Fibroblast of villous mesenchyme (primary cell): ENCODE measurements around the gene ZNF560. TPM values are rescaled to one million over a fixed set of nuclear protein-coding genes. Genes with fewer than 3 reads are reported as not detected.

Source experiments
- DNase-seq: peaks from one replicate; pipeline ENCODE4 v3.0.0-alpha.2; 2010; ENCODE audit warnings: low read depth
- H3K4me3 ChIP-seq: 2 replicates; pipeline ENCODE4 v1.5.1; 2011; ENCODE audit warnings: low read depth, mild to moderate bottlenecking, low read length
- total RNA-seq: library from RNA; depleted of rRNA; stranded (reverse); fragments of >200 nt; gene quantifications from 2 replicates; pipeline ENCODE4 v1.2.3, GENCODE V29; 2012
- TF ChIP-seq, protein P1 (sequence below): IDR thresholded peaks from 2 replicates; pipeline ENCODE4 v1.5.1; 2012; ENCODE audit warnings: low read depth, mild to moderate bottlenecking, low read length; ENCODE audit not compliant: insufficient read depth

The ZNF560 gene
- total RNA-seq, 1 donor = 0.86 TPM

GRCh38 chr19:9528757-9529336 is 30.4 kb upstream of the ZNF560 start:
- TF ChIP-seq, protein P1, sequence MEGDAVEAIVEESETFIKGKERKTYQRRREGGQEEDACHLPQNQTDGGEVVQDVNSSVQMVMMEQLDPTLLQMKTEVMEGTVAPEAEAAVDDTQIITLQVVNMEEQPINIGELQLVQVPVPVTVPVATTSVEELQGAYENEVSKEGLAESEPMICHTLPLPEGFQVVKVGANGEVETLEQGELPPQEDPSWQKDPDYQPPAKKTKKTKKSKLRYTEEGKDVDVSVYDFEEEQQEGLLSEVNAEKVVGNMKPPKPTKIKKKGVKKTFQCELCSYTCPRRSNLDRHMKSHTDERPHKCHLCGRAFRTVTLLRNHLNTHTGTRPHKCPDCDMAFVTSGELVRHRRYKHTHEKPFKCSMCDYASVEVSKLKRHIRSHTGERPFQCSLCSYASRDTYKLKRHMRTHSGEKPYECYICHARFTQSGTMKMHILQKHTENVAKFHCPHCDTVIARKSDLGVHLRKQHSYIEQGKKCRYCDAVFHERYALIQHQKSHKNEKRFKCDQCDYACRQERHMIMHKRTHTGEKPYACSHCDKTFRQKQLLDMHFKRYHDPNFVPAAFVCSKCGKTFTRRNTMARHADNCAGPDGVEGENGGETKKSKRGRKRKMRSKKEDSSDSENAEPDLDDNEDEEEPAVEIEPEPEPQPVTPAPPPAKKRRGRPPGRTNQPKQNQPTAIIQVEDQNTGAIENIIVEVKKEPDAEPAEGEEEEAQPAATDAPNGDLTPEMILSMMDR = no peak
- peak; percentile 18 for DNase-seq
- H3K4me3 ChIP-seq = no peak overlapping the region

DNA sequence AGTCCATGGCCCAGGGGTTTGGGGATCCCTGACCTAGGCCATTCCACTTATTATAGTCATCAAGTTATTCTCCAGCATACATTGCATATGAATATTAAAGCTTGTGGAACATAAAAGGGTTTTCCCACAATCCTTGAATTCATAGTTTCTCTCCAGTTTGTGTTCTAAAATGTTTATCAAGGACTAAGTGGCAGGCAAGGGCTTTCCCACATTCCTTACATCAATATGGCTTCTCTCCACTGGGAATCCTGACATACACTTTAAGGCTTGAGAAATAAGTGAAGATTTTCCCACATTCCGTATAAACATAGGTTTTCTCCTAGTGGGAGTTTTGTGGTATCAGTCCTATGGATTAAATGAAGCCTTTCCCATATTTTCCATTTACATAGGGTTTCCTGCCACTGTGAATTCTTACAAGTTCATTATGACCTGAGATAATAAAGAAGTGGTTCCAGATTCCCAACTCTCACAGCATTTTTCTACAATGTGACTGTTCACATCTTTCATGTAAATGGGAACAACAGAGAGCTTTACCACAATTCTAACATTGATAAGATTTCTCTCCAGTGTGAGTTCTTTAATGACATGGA is 25.6 kb upstream of the ZNF560 start:
- H3K4me3 ChIP-seq = no peak overlapping the region
- no peak for DNase-seq
- TF ChIP-seq, protein P1 = no peak

- no peak overlapping the region for H3K4me3 ChIP-seq
- DNase-seq = no peak
- TF ChIP-seq, protein P1 = no peak
Observed at GRCh38 chr19:9507285-9507684, 8.9 kb upstream of the ZNF560 start.

GRCh38 chr19:9500796-9501195 is 2.4 kb upstream of the ZNF560 start:
- TF ChIP-seq, protein P1 = no peak
- no peak for DNase-seq
- no peak overlapping the region for H3K4me3 ChIP-seq

DNA sequence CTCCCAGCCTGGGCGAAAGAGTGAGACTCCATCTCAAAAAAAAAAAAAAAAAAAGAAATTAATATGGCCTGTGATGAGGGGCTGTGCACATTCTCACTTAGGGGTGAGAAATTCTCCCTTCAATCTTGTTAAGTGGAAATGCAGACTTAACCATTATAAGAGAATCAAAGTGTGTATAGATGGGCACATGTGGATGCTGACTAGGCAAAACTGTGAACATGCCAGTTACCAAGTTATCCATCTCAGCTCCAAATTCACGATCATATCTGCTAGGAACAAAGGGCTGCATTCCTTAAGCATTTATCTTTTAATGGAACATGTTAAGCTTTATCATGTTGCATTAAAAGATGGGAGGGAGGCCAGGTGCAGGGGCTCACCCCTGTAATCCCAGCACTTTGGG is 4.3 kb downstream of the ZNF560 start:
- DNase-seq = no peak
- no peak overlapping the region for H3K4me3 ChIP-seq
- TF ChIP-seq, protein P1 = no peak

GRCh38 chr19:9487016-9487415 is 11.4 kb downstream of the ZNF560 start:
- TF ChIP-seq, protein P1 = no peak
- no peak for DNase-seq
- H3K4me3 ChIP-seq = no peak overlapping the region

DNA sequence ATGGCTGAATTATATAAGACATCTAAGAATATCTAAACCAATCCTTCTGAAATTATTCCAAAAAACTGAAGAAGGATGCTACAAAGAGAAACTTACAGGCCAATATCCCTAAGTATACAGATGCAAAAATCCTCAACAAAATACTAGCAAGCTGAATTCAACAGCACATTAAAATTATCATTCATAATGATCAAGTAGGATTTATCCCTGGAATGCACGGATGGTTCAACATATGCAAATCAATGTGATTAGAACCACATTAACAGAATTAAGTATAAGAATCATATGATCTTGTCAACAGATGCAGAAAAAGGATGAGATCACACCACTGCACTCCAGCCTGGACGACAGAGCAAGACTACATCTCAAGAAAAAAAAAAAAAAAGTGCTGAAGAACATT is 13.3 kb downstream of the ZNF560 start:
- TF ChIP-seq, protein P1 = no peak
- no peak for DNase-seq
- H3K4me3 ChIP-seq = no peak overlapping the region
